ENCODE measurements around the gene SNIP1. TPM values are rescaled to one million over a fixed set of nuclear protein-coding genes. Genes with fewer than 3 reads are reported as not detected.

The SNIP1 gene
- total and polyA plus RNA-seq, 2 experiments from 2014 or later = 7.0 to 11.4 TPM

GRCh38 chr1:37486680-37487618 lies 67.1 kb downstream of the SNIP1 start:
- Mint-ChIP-seq H3K9me3 (no peaks in the 10 kb centered on the region), H3K36me3 (ENCODE audit: low read depth) (peaks cover 12% of the 10 kb centered on the region), H3K27me3 (ENCODE audit: insufficient read depth, low read depth, poor library complexity) (peaks cover 11% of the 10 kb centered on the region), H3K4me1 (peaks cover 15% of the 10 kb centered on the region), H3K27ac (peak overlapping the region; percentile 74; the same call in 1 of the 2 replicates), H3K4me3 (no peak overlapping the region)
- no peak overlapping the region for H3K4me2 ChIP-seq
- H3F3A ChIP-seq (replicated peaks; ENCODE audit: low read depth) = 0 out of 2 replicates have a peak, but pooled peaks cover 9% of the 10 kb centered on the region
- H3K9me2 ChIP-seq (ENCODE audit: insufficient read depth) = no peaks in the 10 kb centered on the region
- peak; percentile 83 for ATAC-seq
- H3K4me1 ChIP-seq (ENCODE audit: insufficient read depth) = peaks cover 7% of the 10 kb centered on the region; the same call in 1 of the 2 replicates
- H3K27ac ChIP-seq (ENCODE audit: low read depth) = peak overlapping the region; percentile 39; the same call in 1 of the 2 replicates
- no peaks in the 10 kb centered on the region; the same call in 1 of the 2 replicates for H4K20me1 ChIP-seq (replicated peaks; ENCODE audit: insufficient read depth)
- no peaks in the 10 kb centered on the region for H3K36me3 ChIP-seq (ENCODE audit: insufficient read depth)
- H3K79me2 ChIP-seq (replicated peaks; ENCODE audit: insufficient read depth) = no peaks in the 10 kb centered on the region
- H3K4me3 ChIP-seq = no peak overlapping the region
- no peak overlapping the region for H2AFZ ChIP-seq
- H3K27me3 ChIP-seq (ENCODE audit: insufficient read depth) = no peaks in the 10 kb centered on the region
- peak; percentile 82 for DNase-seq (ENCODE audit: low spot score)
- TF ChIP-seq CTCF (conservative IDR thresholded peaks at IDR 0.05; ENCODE audit: low read depth in 2 of 2) = peak; percentile 92 to 97
- TF ChIP-seq NANOG (IDR thresholded peaks at IDR 0.05; ENCODE audit: borderline replicate concordance) = no peak

- Histone ChIP-seq H3K9me2 (ENCODE audit: insufficient read depth) (no peaks in the 10 kb centered on the region), H3K27me3 (ENCODE audit: insufficient read depth) (no peaks in the 10 kb centered on the region), H3K4me1 (ENCODE audit: insufficient read depth) (peaks cover 7% of the 10 kb centered on the region; the same call in 1 of the 2 replicates), H3K79me2 (replicated peaks; ENCODE audit: insufficient read depth) (no peaks in the 10 kb centered on the region), H4K20me1 (replicated peaks; ENCODE audit: insufficient read depth) (no peaks in the 10 kb centered on the region; the same call in 1 of the 2 replicates), H3K36me3 (ENCODE audit: insufficient read depth) (no peaks in the 10 kb centered on the region), H3K4me2 (no peak overlapping the region), H3F3A (replicated peaks; ENCODE audit: low read depth) (0 out of 2 replicates have a peak, but pooled peaks cover 9% of the 10 kb centered on the region), H3K4me3 (no peak overlapping the region), H2AFZ (no peak overlapping the region), H3K27ac (ENCODE audit: low read depth) (no peak overlapping the region)
- Mint-ChIP-seq H3K36me3 (ENCODE audit: low read depth) (peaks cover 20% of the 10 kb centered on the region), H3K9me3 (no peaks in the 10 kb centered on the region), H3K27ac (no peak overlapping the region), H3K4me1 (peaks cover 15% of the 10 kb centered on the region), H3K27me3 (ENCODE audit: insufficient read depth, low read depth, poor library complexity) (peaks cover 11% of the 10 kb centered on the region), H3K4me3 (no peak overlapping the region)
- DNase-seq (ENCODE audit: low spot score) (no peak), ATAC-seq (no peak)
- TF ChIP-seq EZH2phosphoT487 (IDR thresholded peaks at IDR 0.05; ENCODE audit: unreplicated experiment) (no peak), ZNF331 (CRISPR knock-in tag; IDR thresholded peaks at IDR 0.05; ENCODE audit: low read depth) (no peak), ZNF114 (CRISPR knock-in tag; IDR thresholded peaks at IDR 0.05) (no peak), POLR2AphosphoS5 (IDR thresholded peaks at IDR 0.05; ENCODE audit: low read depth) (no peak), CTCF (conservative IDR thresholded peaks at IDR 0.05; ENCODE audit: low read depth in 2 of 2) (no peak), JUNB (IDR thresholded peaks at IDR 0.05; ENCODE audit: unreplicated experiment) (no peak), NANOG (IDR thresholded peaks at IDR 0.05; ENCODE audit: borderline replicate concordance) (no peak), STAT1 (IDR thresholded peaks at IDR 0.05; ENCODE audit: unreplicated experiment) (no peak)
These were observed 68.0 kb downstream of the SNIP1 start for GRCh38 chr1:37485902-37486679.

Data from GM23338 (cell line).